GM21723 (cell line): Measurements from ENCODE around the gene COLQ.
"Not testable (repeated sequence)": the region's sequence is repeated elsewhere in the genome, so short reads cannot be mapped to it uniquely, and the experiment has no call there.

Experiments used
- ATAC-seq: cut with Tn5 transposase; IDR thresholded peaks from one replicate; pipeline ENCODE4 v1.9.1; 2021; ENCODE audit warnings: mild to moderate bottlenecking, moderate library complexity; ENCODE audit not compliant: unreplicated experiment

The COLQ gene

DNA sequence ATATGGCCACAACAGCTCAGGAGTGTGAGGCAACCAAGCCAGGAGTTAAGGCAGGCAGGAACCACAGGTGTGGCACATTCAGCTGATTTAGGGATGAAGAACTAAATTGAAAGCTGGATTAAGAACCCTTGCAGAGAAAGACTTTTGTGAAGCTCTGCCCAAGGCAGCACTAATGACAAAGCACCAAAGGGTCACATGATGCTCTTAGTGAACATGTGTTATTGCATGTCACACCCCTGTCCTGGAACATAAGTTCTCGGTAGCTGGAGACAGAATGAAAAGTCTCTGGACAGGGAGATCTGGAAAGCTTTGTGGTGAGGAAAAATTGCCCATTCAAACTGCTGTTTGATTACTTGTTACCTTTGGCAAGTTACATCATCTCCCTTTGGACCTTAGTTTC is 90.9 kb downstream of the COLQ start:
- ATAC-seq = no peak

DNA sequence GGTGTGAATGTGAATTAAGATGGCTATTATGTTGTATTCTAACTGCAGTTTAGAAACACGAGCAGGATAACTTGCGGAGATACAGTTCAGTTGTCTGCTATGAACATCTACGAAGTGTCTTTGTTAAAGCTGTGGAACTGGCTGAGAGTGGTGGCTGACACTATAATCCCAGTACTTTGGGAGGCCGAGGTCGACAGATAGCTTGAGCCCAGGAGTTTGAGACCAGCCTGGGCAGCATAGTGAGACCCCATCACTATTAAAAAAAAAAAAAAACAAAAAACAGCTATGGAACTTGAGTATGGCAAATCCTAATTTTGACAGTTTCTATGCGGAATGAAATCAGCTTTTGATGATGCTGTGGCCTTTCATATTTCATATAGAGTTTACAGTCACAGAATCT is 92.4 kb downstream of the COLQ start:
- ATAC-seq = no peak

DNA sequence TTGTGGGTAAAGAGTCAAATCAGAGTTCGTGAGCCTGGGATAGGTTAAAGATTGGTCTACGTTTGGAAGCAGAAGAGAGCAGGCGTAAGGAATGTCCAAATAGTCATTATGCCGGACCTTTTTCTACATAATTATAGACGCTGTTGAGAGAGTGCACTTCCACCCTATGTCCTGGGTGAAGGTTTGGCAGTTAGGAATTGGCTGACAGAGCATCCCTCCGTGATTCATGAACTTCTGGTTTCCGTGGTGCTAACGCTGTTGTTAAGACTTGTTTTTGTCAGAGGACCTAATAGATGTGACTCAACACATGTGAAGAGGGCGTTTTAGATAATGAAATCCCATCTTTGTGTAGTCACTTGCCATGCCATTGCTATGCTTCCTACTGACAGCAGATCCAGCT is 93.0 kb downstream of the COLQ start:
- no peak for ATAC-seq

DNA sequence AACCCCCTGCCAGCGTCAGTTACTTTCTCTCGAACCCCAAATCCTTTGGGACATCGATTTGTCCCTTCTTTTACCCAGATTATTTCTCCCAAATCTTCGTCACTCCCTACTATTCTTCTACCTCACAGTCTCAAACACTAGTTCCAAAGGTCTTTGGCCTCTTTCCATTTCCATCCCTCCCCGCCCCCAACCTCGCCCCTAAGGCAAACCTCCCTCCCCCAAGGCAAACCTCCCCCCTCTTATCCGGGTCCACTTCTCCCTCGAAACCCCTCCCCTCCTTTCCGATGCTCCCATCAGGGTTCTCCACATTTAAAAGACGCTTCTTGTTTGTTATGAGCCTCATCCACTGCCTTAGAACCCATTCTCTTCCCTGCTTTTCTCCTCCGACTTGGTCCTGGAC is 93.5 kb downstream of the COLQ start:
- no peak for ATAC-seq

DNA sequence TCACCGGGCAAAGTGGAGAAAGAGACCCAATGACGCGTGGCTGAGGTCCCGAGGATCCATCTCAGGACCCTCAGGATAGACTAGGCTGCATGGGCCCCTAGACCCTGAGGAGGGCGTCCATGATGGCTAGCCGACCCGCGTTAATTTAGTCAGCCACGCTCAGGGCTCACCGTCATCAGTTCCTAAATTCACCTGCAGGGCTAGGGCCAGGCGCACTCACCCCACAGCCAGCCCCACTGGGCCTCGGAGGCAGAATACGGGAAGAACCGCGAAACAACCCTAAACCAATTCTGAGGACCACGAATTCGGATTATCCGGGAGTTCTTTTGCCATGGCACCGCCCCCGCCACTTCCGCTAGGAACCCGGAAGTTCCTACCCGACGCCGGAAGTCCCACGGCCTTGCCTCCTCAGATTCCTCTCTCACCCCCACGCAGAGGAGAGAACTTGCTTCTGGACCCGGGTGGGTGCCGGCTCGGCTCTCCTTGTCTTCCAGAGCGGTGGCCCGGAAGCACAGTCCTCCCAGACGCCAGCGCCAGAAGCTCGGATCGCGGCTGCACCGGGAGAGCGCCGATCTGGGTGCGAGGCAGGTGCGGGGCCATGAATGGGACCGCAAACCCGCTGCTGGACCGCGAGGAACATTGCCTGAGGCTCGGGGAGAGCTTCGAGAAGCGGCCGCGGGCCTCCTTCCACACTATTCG is 94.2 kb downstream of the COLQ start, which contains the start of the genes EAF1 and METTL6:
Gene EAF1, plus strand, starts transcription at position 417 of the 699 bp plus-strand sequence. Its CDS starts 182 bp downstream, at position 599.
Gene METTL6, minus strand, starts transcription at position 363 of the 699 bp plus-strand sequence. CDS start 1,033 bp downstream, outside the sequence.
- ATAC-seq = peak; percentile 92

DNA sequence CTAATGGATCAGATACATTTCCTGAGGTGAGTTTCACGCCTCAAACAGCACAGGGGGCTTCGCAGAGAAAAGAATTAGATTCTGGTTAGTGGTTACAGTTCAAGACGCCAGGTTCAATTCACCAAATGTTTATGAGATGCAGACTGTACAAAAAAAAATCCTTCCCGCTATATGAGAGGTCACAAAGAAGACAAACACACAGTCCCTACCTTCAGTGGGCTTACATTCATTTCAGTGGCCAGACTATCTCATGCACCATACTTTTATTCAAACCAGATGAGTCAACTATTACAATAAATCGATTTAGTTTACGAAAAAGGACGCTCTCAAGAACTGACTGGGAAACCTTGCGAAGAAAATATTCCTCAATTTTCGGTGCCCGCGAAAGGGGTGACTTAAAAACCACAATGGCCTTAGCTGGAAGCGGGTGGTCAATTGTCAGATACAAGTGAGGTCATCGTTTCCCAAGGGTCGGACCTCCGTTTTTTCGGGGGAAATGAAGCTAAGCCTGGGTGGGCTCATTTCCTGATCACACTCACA is 94.9 kb downstream of the COLQ start:
- no peak for ATAC-seq

DNA sequence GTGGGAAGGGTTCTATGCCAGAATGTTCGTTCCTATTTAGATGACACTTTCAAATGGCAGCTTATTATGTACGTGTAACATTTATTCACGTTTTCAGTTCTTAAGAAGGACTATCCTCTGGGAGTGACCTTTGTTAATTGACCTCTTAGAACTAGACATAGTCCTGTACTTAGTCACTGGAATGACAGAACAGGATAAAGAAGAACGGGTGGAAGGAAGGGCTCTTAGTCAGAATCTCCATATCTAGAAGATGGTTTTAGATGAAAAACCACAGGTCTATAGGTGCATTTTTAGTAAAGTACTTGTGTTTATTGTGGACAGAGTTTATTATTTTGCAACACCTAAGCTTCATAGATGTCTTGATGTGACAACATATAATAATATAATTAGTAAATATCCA is 100.6 kb downstream of the COLQ start:
- no peak for ATAC-seq

DNA sequence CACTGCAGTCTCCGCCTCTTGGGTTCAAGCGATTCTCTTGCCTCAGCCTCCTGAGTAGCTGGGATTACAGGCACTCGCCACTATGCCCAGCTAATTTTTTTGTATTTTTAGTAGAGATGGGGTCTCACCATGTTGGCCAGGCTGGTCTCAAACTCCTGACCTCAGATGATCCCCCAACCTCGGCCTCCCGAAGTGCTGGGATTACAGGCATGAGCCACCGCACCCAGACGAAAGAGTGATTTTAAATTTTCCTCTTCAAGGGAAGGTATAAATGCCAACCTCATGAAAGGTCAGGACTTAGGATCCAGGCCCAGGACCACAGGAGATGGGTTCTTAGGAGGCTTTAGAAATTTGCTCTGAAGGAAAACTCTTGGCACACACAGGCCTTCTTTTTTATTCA is 110.5 kb downstream of the COLQ start:
- ATAC-seq = not testable (repeated sequence)

DNA sequence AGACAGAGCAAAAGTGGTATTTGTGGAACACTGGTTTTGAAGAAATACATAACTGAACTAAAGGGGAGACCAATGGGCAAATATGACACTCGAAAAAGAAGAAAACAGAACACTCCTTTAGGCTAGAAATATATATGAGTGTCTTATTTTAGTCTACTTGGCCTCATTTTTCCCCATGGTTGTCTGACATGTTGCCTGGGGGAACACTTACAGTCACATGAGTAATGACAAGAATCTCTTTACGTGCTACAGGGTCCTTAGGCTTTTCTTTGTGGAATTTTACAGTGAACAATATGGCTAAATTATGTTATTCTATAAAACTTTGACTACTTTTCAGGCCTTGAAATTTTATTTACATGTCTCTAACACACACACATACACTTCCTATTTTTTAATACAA is 111.7 kb downstream of the COLQ start:
- no peak for ATAC-seq

DNA sequence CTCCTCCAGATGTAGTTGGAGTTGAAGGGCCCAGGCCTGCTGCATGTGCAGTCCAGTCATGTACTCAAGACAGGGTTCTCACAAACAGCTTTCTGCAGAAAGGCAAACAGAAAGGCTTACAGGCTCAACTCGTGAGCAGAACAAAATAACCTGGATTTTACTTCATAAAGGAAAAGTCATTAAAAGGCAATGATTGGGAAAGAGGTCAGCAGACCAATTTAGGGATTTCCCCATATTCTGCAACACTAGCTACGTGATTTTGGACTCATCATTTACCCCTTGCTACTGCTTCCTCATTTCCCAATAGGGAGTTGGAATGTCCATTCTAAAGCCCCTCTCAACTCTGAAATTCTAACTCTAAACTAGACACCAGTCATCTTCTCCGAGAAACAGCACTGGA is 112.3 kb downstream of the COLQ start:
- ATAC-seq = no peak

DNA sequence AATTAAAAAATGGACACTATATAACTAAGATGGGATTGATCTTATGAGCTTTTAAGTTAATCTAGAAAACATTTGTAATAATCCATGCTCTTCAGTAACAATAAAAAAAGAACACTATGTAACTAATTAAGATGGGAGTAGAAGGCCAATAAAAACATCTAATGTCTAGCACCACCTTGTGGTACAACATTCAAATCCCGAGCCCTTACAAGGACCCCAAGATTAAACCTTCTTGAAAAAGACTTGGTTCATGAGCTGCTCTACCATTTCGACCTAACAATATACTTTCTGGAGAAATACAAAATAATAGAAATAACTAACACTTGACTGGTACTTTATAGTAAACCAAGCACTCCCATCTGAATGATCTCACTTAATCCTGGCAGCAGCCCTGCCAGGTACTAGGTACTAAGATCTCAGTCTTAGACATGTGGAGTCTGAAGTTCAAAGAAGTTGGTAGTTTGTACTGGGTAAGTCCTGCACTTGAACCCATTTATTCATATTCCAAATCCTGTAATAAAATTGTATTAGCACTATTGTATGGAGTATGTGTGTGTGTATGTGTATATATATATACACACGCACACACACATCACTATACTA is 116.0 kb downstream of the COLQ start:
- peak; percentile 61 for ATAC-seq

DNA sequence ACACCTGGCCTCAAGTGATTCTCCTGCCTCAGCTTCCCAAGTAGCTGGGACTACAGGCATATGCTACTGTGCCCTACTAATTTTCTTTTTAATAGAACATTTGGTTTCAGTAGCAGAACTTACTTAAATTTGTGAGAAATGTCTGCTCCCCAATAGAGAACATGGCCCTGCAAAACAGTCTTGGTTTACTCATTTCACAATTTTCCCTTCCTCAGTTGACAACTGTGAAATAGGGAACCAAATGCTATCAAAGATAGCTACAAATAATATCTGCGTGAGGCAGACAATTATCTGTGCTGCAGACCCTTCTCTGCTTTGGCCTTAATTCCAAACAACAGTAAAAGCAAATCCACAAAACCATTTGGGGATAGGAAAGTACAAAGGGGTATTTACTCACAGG is 116.7 kb downstream of the COLQ start:
- ATAC-seq = peak; percentile 48

DNA sequence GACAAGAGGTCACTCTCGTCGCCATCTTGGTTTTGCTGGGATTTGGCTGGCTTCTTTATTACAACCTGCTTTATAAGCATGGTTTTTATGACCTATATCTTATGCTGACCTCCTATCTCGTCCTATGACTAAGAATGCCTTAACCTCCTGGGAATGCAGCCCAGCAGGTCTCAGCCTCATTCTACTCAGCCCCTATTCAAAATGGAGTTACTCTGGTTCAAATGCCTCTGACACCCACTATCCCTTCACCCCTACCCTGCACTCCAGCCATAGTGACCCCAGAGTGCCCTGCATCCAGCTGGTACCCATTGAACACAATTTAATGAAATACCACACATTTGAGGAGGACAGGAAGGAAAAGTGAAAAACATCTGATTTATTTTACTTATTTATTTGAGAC is 117.5 kb downstream of the COLQ start:
- ATAC-seq = no peak

DNA sequence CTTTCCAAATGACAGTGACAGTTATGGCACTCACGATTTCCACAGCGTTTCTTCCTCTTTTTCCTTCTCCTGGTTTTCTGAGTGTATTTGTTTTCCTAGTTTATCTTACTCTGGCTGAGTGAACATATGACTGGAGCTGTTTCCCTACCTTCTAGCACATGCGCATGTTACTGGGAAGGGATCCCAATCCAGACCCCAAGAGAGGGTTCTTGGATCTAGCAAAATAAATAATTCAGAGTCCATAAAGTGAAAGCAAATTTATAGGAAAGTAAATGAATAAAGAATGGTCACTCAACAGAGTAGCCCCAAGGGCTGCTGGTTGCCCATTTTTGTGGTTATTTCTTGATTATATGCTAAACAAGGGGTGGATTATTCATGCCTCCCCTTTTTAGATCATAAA is 118.0 kb downstream of the COLQ start:
- no peak for ATAC-seq

DNA sequence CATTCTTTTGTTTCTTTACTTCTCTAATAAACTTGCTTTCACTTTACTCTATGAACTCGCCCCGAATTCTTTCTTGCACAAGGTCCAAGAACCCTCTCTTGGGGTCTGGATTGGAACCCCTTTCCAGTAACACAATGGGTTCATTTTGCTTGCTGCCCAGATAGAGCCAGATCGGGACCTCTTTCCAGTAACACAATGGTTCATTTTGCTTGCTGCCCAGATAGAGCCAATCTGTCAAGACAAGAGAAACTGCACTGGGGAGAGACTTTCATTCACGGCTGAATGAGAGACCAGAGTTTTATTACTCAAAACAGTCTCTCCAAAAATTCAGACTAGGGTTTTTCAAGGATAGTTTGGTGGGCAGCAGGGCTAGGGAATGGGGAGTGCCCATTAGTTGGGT is 119.6 kb downstream of the COLQ start:
- no peak for ATAC-seq
